Measurements from ENCODE around the gene KDM3A.

- TF ChIP-seq CTCF (IDR thresholded peaks at IDR 0.05 in 2 of 3, conservative IDR thresholded peaks at IDR 0.05 in 1 of 3; ENCODE audit: borderline replicate concordance in 1 of 3, insufficient read depth in 1 of 3, low read depth in 2 of 3, low read length in 2 of 3) (no peak), SRF (IDR thresholded peaks at IDR 0.05; ENCODE audit: low read depth) (no peak), SIN3A (IDR thresholded peaks at IDR 0.05; ENCODE audit: low read depth) (no peak), CEBPB (IDR thresholded peaks at IDR 0.05; ENCODE audit: low read depth) (no peak), POLR2A (IDR thresholded peaks at IDR 0.05; ENCODE audit: borderline replicate concordance, extremely low read depth, insufficient read depth, insufficient read length) (no peak), EGR1 (IDR thresholded peaks at IDR 0.05; ENCODE audit: low read depth) (no peak)
Measured at GRCh38 chr2:86454238-86454637, 13.1 kb downstream of the KDM3A start.
